GM19193 (cell line): Measurements from ENCODE around the gene MPG.

Experiments
- POLR2A ChIP-seq: IDR thresholded peaks from 4 replicates; pipeline ENCODE4 v1.6.1; 2011; ENCODE audit not compliant: insufficient read depth, insufficient read length; ENCODE audit errors: extremely low read depth

MPG gene

DNA sequence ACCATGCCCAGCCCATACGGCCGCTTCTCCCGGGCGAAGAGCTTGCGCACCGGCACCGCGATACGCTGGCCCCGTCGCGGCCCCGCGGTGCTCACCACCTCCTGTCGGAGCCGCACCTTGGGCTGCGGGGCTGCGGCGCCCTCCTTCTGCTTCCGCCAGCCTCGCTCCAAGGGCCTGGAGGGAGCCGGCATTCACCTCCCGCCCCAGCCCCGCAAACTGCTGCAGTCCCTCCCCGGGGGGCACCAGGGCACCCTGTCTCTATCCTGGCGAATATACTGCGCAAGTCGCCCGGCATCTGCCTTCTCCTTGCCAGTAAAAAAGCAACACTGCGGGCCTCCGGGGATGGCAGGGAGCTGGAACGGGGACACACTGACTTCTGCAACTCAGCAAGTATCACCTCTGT is 16.1 kb upstream of the MPG start:
- TF ChIP-seq POLR2A = no peak

GRCh38 chr16:62283-62967 is 15.6 kb upstream of the MPG start:
- TF ChIP-seq POLR2A = no peak

GRCh38 chr16:62968-63391 is 15.0 kb upstream of the MPG start:
- no peak for TF ChIP-seq POLR2A

GRCh38 chr16:63466-63865 is 14.6 kb upstream of the MPG start:
- TF ChIP-seq POLR2A = no peak

GRCh38 chr16:63998-64913 is 13.8 kb upstream of the MPG start:
- no peak for TF ChIP-seq POLR2A

DNA sequence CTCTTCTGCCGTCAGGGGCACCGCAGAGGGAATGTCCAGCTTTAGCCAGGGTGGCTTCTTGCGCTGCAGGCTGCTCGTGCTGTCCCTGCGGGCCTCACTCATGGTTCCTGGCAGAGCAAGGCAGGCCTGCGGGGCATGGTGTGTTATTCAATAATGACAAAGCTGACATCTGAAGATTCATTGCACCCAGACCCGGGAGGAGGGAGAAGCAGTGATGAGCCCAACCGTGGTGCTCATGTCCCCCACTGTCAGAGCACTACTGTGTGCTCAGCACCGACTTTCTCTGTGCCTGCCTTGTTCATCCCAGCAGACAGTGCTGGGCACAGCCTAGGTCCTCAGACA is 13.1 kb upstream of the MPG start:
- TF ChIP-seq POLR2A = no peak

- no peak for TF ChIP-seq POLR2A
These were observed 12.3 kb upstream of the MPG start for GRCh38 chr16:65745-66144.

- TF ChIP-seq POLR2A = no peak
These were observed 11.5 kb upstream of the MPG start for GRCh38 chr16:66309-67182.

DNA sequence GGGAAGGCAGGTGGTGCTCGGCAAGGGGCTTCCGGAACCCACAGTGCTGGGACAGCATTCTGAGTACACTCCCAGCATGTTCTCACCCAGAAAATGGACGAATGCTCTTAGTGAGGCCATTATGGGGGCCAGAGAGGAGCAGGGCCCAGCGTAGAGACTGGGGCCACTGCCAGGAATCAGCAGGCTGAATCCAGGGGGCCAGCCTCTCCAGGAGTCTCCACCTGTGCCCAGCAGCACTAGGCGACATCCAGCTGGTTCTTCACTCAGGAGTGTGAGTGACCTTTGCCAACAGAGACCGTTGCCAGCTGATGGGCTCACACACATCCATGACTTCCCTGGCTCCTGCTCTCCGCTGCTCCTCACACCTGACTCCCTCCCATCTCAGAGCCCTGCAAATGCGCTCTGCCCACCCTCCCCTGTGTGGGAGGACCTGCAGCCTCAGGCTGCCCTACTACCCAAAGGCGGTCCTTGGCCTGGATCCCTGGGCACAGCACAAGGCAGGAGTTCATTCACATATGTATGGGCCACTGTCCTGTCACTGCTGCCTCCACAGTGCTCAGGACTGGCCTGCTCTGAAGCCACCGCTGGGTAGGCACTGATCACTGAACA is 10.7 kb upstream of the MPG start:
- TF ChIP-seq POLR2A = no peak

DNA sequence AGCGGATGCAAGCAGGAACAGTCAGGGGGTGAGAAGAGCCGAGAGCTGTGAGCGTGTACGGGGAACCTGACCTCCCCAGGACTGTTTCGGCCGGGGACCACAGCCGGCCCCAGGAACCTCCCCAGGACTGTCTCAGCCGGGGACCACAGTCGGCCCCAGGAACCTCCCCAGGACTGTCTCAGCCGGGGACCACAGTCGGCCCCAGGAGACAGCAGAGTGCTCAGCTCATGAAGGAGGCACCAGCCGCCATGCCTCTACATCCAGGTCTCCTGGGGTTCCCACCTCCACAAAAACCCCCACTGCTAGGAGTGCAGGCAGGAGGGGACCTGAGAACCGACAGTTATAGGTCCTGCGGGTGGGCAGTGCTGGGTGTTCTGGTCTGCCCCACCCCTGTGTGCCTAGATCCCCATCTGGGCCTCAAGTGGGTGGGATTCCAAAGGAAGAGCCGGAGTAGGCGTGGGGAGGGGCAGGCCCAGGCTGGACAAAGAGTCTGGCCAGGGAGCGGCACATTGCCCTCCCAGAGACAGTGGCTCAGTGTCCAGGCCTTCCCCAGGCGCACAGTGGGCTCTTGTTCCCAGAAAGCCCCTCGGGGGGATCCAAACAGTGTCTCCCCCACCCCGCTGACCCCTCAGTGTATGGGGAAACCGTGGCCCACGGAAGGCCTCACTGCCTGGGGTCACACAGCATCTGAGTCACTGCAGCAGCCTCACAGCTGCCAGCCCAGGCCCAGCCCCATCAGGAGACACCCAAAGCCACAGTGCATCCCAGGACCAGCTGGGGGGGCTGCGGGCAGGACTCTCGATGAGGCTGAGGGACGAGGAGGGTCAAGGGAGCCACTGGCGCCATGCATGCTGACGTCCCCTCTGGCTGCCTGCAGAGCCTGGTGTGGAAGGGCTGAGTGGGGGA is 9.9 kb upstream of the MPG start:
- no peak for TF ChIP-seq POLR2A

- TF ChIP-seq POLR2A = no peak
These were observed 8.8 kb upstream of the MPG start for GRCh38 chr16:69181-69580.

DNA sequence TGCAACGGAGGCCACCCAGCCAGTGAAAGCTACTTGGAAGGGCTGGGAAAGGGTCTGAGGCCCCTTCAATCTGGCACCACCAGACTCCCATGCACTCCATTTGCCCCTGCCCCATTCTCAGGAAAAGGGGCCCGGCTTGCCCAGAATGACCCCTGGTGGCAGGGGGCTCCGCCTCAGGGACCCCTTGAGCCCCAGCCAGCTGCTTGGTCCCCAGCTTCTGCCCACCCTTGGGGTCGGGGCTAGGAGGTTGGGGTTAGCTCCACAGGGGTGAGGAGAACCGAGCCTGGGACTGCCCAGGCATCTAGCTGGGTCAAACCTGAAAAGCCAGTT is 6.8 kb upstream of the MPG start:
- TF ChIP-seq POLR2A = no peak

GRCh38 chr16:71540-72401 is 6.3 kb upstream of the MPG start:
- no peak for TF ChIP-seq POLR2A
